D341Med (cell line): Measurements from ENCODE around the gene PARD6G.
"Not testable (repeated sequence)": the region's sequence is repeated elsewhere in the genome, so short reads cannot be mapped to it uniquely, and the experiment has no call there.

Experiments
- DNase-seq: peaks from one replicate; pipeline ENCODE4 v3.0.0; 2012; ENCODE audit warnings: low spot score

The PARD6G gene, protein sequence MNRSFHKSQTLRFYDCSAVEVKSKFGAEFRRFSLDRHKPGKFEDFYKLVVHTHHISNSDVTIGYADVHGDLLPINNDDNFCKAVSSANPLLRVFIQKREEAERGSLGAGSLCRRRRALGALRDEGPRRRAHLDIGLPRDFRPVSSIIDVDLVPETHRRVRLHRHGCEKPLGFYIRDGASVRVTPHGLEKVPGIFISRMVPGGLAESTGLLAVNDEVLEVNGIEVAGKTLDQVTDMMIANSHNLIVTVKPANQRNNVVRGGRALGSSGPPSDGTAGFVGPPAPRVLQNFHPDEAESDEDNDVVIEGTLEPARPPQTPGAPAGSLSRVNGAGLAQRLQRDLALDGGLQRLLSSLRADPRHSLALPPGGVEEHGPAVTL

DNA sequence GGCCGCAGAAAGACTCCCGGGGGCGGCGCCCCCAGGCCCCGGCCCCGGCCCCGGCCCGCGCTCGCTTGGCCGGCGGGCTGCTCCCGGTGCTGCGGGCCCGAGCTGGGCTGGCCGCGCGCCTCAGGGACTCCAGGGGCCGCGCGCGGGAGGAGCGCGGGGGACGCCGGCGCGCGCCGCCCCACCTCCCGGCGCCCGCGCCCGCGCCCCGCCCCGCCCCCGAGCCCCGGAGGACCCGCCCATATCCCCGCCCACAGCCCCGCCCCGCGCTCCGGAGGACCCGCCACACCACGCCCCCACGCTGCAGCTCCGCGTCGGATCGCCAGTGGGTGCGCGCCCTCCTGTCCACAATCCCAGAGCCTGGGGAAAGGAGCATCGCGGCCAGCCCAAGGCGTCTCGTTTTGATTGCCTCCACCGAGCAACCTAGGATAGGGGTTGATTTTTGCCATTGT lies at the start of gene PARD6G:
Gene PARD6G, minus strand, starts transcription at position 122 of the 449 bp plus-strand sequence. CDS start 166 bp downstream, outside the sequence.
- peak; percentile 100 for DNase-seq

DNA sequence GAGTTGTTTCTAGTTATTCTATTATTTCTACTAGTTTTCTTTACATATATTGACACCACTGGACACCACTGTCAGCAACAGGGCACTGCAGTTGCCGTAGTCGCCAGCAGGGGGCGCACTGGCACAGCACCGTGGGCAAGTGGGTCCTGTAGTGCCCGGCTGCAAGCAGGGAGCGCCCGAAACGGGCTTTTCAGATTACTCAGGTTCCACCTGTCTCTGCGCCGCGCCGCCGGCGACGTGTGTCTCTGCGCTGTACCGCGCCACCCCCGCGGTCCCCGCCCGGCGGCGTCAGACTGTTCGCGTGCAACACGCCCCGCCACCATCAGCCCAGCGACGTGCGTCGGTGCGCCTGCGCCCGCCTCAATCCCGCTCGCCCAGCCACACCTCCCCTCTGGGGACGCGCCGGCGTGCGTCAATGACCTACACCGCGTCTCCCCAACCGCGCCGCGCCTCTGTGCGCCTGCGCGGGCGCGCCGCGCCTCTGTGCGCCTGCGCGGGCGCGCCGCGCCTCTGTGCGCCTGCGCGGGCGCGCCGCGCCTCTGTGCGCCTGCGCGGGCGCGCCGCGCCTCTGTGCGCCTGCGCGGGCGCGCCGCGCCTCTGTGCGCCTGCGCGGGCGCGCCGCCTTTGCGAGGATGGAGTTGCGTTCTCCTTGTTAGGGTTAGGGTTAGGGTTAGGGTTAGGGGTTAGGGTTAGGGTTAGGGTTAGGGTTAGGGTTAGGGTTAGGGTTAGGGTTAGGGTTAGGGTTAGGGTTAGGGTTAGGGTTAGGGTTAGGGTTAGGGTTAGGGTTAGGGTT lies 15.1 kb upstream of the PARD6G start:
- DNase-seq: not testable (repeated sequence)

DNA sequence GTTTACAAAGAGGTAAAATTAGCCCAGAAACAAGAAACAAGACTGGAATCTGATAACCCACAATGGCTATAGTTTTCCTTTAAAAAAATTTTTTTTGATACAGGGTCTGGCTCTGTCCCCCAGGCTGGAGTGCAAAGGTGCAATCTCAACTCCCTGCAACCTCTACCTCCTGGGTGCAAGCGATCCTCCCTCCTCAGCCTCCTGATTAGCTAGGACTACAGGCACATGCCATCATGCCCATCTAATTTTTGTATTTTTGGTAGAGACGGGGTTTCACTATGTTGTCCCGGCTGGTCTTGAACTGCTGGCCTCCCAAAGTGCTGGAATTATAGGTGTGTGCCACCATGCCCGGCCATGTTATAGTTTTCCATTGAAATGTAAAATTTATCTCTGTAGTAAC lies 12.3 kb upstream of the PARD6G start:
- DNase-seq: no peak

- DNase-seq: no peak
These were observed 11.3 kb upstream of the PARD6G start for GRCh38 chr18:80258640-80259039.

GRCh38 chr18:80257579-80258543 lies 10.5 kb upstream of the PARD6G start:
- DNase-seq: peak; percentile 59

- no peak for DNase-seq
These were observed 7.7 kb upstream of the PARD6G start for GRCh38 chr18:80254971-80255500.

DNA sequence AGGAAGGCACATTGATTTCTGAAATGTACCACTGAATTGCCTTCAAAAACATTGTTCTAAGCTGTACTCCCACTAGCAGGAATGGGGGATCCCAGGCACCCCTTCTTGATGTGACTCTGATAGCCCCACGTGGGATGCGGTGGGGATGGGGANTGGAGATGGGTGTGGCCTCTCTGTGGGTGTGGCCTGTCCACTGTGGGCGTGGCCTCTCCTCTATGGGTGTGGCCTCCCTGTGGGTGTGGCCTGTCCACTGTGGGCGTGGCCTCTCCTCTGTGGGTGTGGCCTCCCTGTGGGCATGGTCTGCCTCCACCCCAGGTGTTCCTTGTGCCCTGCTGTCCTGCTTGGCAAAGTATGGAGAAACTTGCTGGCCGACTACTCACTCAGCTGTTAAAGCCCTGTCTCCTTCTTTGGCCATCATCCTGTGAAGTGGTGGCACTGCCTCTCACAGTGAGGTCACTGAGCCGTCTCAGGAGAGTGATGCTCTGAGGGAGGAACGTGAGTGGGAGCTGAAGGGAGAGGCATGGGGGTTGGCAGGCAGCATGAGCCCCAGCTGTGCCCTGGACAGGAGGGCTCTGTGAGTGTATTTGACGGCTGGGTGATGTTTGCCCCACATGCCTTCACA lies 6.7 kb upstream of the PARD6G start:
- DNase-seq: no peak

DNA sequence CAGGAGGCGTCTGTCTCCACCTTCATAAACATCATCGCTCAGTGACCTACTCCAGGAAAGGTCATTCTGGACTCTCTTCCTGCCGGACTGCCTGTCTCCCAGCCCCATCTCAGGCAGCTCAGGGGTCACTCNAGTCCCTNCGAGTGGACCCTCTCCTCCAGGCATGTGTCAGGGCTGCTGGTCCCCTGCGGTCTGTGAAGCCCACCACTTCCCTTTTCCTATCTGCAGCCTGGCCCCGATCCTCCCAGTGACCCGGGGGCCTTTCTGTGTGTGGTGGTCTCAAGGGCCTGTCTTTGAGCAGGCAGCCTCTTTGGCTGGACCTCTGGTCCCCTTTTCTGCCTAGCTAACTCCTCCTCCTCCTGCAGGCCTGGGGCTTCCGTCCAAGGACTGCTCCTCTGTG lies 5.9 kb upstream of the PARD6G start:
- DNase-seq: no peak

DNA sequence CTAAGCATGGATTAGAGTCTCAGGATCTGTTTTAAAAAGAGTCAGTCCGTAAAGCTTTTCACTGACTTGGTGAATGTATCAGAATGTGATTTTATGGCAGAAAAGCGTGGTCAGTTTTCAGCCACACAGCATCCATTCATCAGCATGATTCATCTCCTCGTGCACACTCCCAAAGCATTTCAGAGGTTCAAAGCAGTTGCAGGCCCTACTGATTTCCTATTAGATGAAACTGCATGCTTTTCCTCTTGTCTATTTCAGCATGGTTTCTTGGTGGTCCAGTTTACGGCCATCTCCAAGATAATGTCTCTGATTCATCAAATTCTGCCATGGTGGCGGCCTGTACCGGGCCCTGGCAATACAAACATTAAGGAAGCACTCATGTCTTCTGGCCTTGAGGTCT lies 4.8 kb upstream of the PARD6G start:
- DNase-seq: no peak

DNA sequence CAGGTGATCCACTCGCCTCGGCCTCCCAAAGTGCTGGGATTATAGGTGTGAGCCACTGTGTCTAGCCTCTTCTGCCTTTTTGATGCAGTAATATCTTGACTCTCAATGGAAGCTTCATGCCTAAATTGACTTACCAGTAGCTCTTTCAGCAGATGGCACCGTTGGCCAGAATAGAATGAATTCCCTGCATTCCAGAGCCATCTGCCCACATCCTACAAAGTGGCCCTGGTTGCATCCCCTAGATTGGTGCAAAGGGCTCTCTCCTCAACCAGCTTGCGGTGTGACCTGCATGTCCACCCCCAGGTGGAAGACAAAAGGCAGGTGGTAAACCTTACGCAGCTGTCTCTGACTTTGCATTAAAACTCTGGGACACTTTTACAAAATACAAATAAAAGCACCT lies 4.4 kb upstream of the PARD6G start:
- no peak for DNase-seq

DNA sequence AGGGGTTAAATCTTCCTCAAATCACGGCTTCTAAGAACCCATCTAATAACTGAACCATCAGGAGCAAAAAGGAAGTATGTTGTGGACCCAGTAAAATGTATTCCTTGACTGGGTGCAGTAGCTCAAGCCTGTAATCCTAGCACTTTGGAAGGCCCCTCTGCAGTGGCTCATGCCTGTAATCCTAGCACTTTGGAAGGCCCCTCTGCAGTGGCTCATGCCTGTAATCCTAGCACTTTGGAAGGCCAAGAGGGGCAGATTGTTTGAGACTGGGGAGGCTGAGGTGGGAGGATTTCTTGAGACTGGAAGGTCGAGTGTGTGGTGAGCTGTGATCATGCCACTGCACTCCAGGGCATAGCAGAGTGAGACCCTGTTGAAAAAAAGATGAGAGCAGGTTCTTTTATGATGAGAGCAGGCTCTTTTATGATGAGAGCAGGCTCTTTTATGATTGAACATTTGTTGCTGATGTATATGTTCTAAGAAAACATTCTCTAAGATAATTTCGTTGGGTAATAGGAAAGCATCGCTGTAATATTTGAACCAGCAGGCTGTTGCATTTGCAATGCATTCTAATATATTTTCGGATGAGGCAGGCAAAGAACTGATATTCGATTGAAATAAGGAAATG lies 3.5 kb upstream of the PARD6G start:
- no peak for DNase-seq

- DNase-seq: no peak
These were observed 2.1 kb upstream of the PARD6G start for GRCh38 chr18:80249217-80250093.

GRCh38 chr18:80246445-80247392 lies 595 bp downstream of the PARD6G start:
- peak; percentile 88 for DNase-seq

DNA sequence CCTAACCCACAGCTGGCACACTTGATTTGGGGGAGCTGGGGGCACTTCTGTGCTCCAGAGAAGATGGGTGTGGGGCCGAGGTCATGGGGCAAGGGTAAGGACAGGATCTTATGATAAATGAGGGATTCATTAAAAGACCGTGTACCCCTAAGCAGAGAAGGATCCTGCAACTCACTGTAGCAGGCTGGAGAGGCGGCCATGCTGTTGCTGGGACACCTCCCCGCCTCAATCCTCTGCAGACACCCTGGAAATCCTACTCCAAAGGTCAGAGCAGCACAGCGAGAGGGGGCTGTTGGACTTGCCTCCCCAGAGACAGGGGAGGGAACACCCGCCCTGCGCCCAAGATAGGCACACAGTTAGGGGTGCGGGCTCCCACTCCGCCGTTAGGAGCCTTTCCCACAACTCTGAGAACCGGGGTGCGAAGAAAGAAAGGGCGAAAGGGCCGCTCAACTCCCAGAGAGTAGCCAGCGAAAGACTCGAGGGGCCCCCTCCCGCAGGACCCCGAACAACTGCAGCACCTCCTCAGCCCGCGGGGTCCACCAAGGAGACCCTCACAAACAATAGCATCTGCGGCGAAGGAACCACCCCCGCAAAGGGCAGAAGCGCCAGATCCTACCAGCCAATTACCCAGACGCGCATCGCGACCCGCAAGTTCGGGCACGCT lies 1.4 kb downstream of the PARD6G start:
- DNase-seq: no peak

- DNase-seq: no peak
These were observed 2.2 kb downstream of the PARD6G start for GRCh38 chr18:80244956-80245730.

DNA sequence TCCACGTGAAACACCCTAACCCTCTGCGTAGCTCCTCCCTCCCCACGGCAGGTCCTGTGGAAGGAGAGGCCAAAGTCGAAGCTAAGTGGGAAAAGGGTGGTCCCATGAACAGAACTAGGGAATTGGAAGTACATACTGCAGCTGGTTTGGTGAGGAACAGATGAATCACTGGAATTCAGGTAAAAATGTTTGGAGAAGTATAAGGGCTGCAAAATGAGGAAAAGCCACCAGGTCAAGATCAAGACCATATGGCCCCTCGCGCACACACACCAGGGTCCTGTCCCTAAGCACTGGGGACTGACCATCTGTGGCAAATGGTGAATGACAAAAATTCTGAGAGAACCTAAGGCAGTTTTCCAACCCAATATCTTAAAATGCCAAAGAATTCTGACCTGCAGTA lies 3.1 kb downstream of the PARD6G start:
- DNase-seq: no peak

- DNase-seq: no peak
These were observed 4.1 kb downstream of the PARD6G start for GRCh38 chr18:80243204-80243603.
